ENCODE results near the gene NFE2L1. TPM values are rescaled to one million over a fixed set of nuclear protein-coding genes. Genes with fewer than 3 reads are reported as not detected.

Gene NFE2L1
- total and polyA plus RNA-seq, 4 donors: 87.4 to 148 (median 117) TPM

- H3K27me3 ChIP-seq (ENCODE audit: control insufficient read depth, insufficient read depth, low read length): no peaks in the 10 kb centered on the region
- peaks cover 63% of the 10 kb centered on the region for H3K36me3 ChIP-seq (ENCODE audit: control insufficient read depth, insufficient read depth, low read length)
- peak overlapping the region; percentile 99 for H3K27ac ChIP-seq (ENCODE audit: low read depth, low read length)
- no peaks in the 10 kb centered on the region for H3K9me3 ChIP-seq (ENCODE audit: control insufficient read depth, insufficient read depth, low read length)
- H3K4me1 ChIP-seq (ENCODE audit: control insufficient read depth, insufficient read depth, low read length): peaks cover 67% of the 10 kb centered on the region
- peak overlapping the region; percentile 39 for H3K4me3 ChIP-seq (ENCODE audit: low read depth, low read length)
- WGBS (ENCODE audit: insufficient coverage): 16% methylated on average over 33 of the region's 34 CpGs
- peak in 4 of 6 donors; percentile 76 to 98 (median 86) for DNase-seq (ENCODE audit: low read depth in 4 of 6, low spot score in 6 of 6)
Observed at GRCh38 chr17:48054238-48055185, 6.4 kb downstream of the NFE2L1 start.

- no peaks in the 10 kb centered on the region for H3K27me3 ChIP-seq (ENCODE audit: control insufficient read depth, insufficient read depth, low read length)
- H3K27ac ChIP-seq (ENCODE audit: low read depth, low read length): no peak overlapping the region
- no peaks in the 10 kb centered on the region for H3K9me3 ChIP-seq (ENCODE audit: control insufficient read depth, insufficient read depth, low read length)
- H3K36me3 ChIP-seq (ENCODE audit: control insufficient read depth, insufficient read depth, low read length): peaks cover 73% of the 10 kb centered on the region
- H3K4me1 ChIP-seq (ENCODE audit: control insufficient read depth, insufficient read depth, low read length): peaks cover 60% of the 10 kb centered on the region
- DNase-seq (ENCODE audit: low read depth in 4 of 6, low spot score in 6 of 6): no peak
- WGBS (ENCODE audit: insufficient coverage): 62% methylated on average over 3 of the region's 5 CpGs
- H3K4me3 ChIP-seq (ENCODE audit: low read depth, low read length): peak overlapping the region; percentile 39
Observed at GRCh38 chr17:48055531-48056245, 7.5 kb downstream of the NFE2L1 start.

- no peak overlapping the region for H3K27ac ChIP-seq (ENCODE audit: low read depth, low read length)
- no peaks in the 10 kb centered on the region for H3K27me3 ChIP-seq (ENCODE audit: control insufficient read depth, insufficient read depth, low read length)
Observed at GRCh38 chr17:48056246-48056745, 8.1 kb downstream of the NFE2L1 start.

GRCh38 chr17:48056879-48057278, 8.7 kb downstream of the NFE2L1 start:
- DNase-seq (ENCODE audit: low read depth in 4 of 6, low spot score in 6 of 6): no peak
- no peak overlapping the region for H3K4me3 ChIP-seq (ENCODE audit: low read depth, low read length)
- 86% methylated on average over 2 of the region's 2 CpGs for WGBS (ENCODE audit: insufficient coverage)
- peaks cover 73% of the 10 kb centered on the region for H3K36me3 ChIP-seq (ENCODE audit: control insufficient read depth, insufficient read depth, low read length)
- peaks cover 48% of the 10 kb centered on the region for H3K4me1 ChIP-seq (ENCODE audit: control insufficient read depth, insufficient read depth, low read length)
- H3K9me3 ChIP-seq (ENCODE audit: control insufficient read depth, insufficient read depth, low read length): no peaks in the 10 kb centered on the region
- no peak overlapping the region for H3K27ac ChIP-seq (ENCODE audit: low read depth, low read length)
- H3K27me3 ChIP-seq (ENCODE audit: control insufficient read depth, insufficient read depth, low read length): no peaks in the 10 kb centered on the region

More at GRCh38 chr17:48056246-48056745, 8.1 kb downstream of the NFE2L1 start:
- Histone ChIP-seq H3K36me3 (ENCODE audit: control insufficient read depth, insufficient read depth, low read length) (peaks cover 72% of the 10 kb centered on the region), H3K4me3 (ENCODE audit: low read depth, low read length) (no peak overlapping the region), H3K4me1 (ENCODE audit: control insufficient read depth, insufficient read depth, low read length) (peaks cover 54% of the 10 kb centered on the region), H3K9me3 (ENCODE audit: control insufficient read depth, insufficient read depth, low read length) (no peaks in the 10 kb centered on the region)
- no peak for DNase-seq (ENCODE audit: low read depth in 4 of 6, low spot score in 6 of 6)
- 87% methylated on average over 3 of the region's 10 CpGs for WGBS (ENCODE audit: insufficient coverage)

- Histone ChIP-seq H3K27ac (ENCODE audit: low read depth, low read length) (no peak overlapping the region), H3K4me3 (ENCODE audit: low read depth, low read length) (no peak overlapping the region), H3K27me3 (ENCODE audit: control insufficient read depth, insufficient read depth, low read length) (no peaks in the 10 kb centered on the region), H3K36me3 (ENCODE audit: control insufficient read depth, insufficient read depth, low read length) (peaks cover 79% of the 10 kb centered on the region), H3K9me3 (ENCODE audit: control insufficient read depth, insufficient read depth, low read length) (no peaks in the 10 kb centered on the region), H3K4me1 (ENCODE audit: control insufficient read depth, insufficient read depth, low read length) (peaks cover 40% of the 10 kb centered on the region)
- 83% methylated on average over 1 of the region's 4 CpGs for WGBS (ENCODE audit: insufficient coverage)
- DNase-seq (ENCODE audit: low read depth in 4 of 6, low spot score in 6 of 6): no peak
Observed at GRCh38 chr17:48057626-48058025, 9.5 kb downstream of the NFE2L1 start.

GRCh38 chr17:48058393-48059124, 10.4 kb downstream of the NFE2L1 start:
- no peaks in the 10 kb centered on the region for H3K27me3 ChIP-seq (ENCODE audit: control insufficient read depth, insufficient read depth, low read length)
- no peak overlapping the region for H3K27ac ChIP-seq (ENCODE audit: low read depth, low read length)
- no peak for DNase-seq (ENCODE audit: low read depth in 4 of 6, low spot score in 6 of 6)
- H3K9me3 ChIP-seq (ENCODE audit: control insufficient read depth, insufficient read depth, low read length): no peaks in the 10 kb centered on the region
- peaks cover 31% of the 10 kb centered on the region for H3K4me1 ChIP-seq (ENCODE audit: control insufficient read depth, insufficient read depth, low read length)
- 90% methylated on average over 10 of the region's 11 CpGs for WGBS (ENCODE audit: insufficient coverage)
- no peak overlapping the region for H3K4me3 ChIP-seq (ENCODE audit: low read depth, low read length)
- H3K36me3 ChIP-seq (ENCODE audit: control insufficient read depth, insufficient read depth, low read length): peaks cover 82% of the 10 kb centered on the region

GRCh38 chr17:48059125-48059668, 11.0 kb downstream of the NFE2L1 start:
- no peak overlapping the region for H3K4me3 ChIP-seq (ENCODE audit: low read depth, low read length)
- H3K4me1 ChIP-seq (ENCODE audit: control insufficient read depth, insufficient read depth, low read length): peaks cover 25% of the 10 kb centered on the region
- no peak overlapping the region for H3K27ac ChIP-seq (ENCODE audit: low read depth, low read length)
- 95% methylated on average over 29 of the region's 32 CpGs for WGBS (ENCODE audit: insufficient coverage)
- no peaks in the 10 kb centered on the region for H3K9me3 ChIP-seq (ENCODE audit: control insufficient read depth, insufficient read depth, low read length)
- H3K36me3 ChIP-seq (ENCODE audit: control insufficient read depth, insufficient read depth, low read length): peaks cover 82% of the 10 kb centered on the region
- no peaks in the 10 kb centered on the region for H3K27me3 ChIP-seq (ENCODE audit: control insufficient read depth, insufficient read depth, low read length)
- DNase-seq (ENCODE audit: low read depth in 4 of 6, low spot score in 6 of 6): no peak

GRCh38 chr17:48060249-48060648, 12.1 kb downstream of the NFE2L1 start:
- DNase-seq (ENCODE audit: low read depth in 4 of 6, low spot score in 6 of 6): no peak
- 75% methylated on average over 3 of the region's 7 CpGs for WGBS (ENCODE audit: insufficient coverage)
- Histone ChIP-seq H3K27me3 (ENCODE audit: control insufficient read depth, insufficient read depth, low read length) (no peaks in the 10 kb centered on the region), H3K9me3 (ENCODE audit: control insufficient read depth, insufficient read depth, low read length) (no peaks in the 10 kb centered on the region), H3K27ac (ENCODE audit: low read depth, low read length) (no peak overlapping the region), H3K4me1 (ENCODE audit: control insufficient read depth, insufficient read depth, low read length) (peaks cover 14% of the 10 kb centered on the region), H3K36me3 (ENCODE audit: control insufficient read depth, insufficient read depth, low read length) (peaks cover 74% of the 10 kb centered on the region), H3K4me3 (ENCODE audit: low read depth, low read length) (no peak overlapping the region)

- Histone ChIP-seq H3K4me3 (ENCODE audit: low read depth, low read length) (no peak overlapping the region), H3K27me3 (ENCODE audit: control insufficient read depth, insufficient read depth, low read length) (no peaks in the 10 kb centered on the region), H3K4me1 (ENCODE audit: control insufficient read depth, insufficient read depth, low read length) (no peaks in the 10 kb centered on the region), H3K36me3 (ENCODE audit: control insufficient read depth, insufficient read depth, low read length) (peaks cover 60% of the 10 kb centered on the region), H3K27ac (ENCODE audit: low read depth, low read length) (no peak overlapping the region), H3K9me3 (ENCODE audit: control insufficient read depth, insufficient read depth, low read length) (no peaks in the 10 kb centered on the region)
- 97% methylated on average over 6 of the region's 7 CpGs for WGBS (ENCODE audit: insufficient coverage)
- DNase-seq (ENCODE audit: low read depth in 4 of 6, low spot score in 6 of 6): no peak
Observed at GRCh38 chr17:48062273-48062672, 14.1 kb downstream of the NFE2L1 start.
